Lower leg skin (tissue), 3 donors: ENCODE results near the gene PLEKHH2.

ENCODE experiments used
- CTCF ChIP-seq, 3 donors: fragments of 450-650 bp; IDR thresholded peaks; one replicate each; pipeline ENCODE4 v1.5.1; 2016; ENCODE audit warnings: antibody characterized with exemption in 3 of 3, mild to moderate bottlenecking in 3 of 3, moderate library complexity in 2 of 3
- POLR2A ChIP-seq, 2 donors: fragments of 450-650 bp; IDR thresholded peaks; one replicate each; pipeline ENCODE4 v1.6.1; 2016 to 2017; ENCODE audit warnings: antibody characterized with exemption in 2 of 2, mild to moderate bottlenecking in 1 of 2, moderate library complexity in 1 of 2

DNA sequence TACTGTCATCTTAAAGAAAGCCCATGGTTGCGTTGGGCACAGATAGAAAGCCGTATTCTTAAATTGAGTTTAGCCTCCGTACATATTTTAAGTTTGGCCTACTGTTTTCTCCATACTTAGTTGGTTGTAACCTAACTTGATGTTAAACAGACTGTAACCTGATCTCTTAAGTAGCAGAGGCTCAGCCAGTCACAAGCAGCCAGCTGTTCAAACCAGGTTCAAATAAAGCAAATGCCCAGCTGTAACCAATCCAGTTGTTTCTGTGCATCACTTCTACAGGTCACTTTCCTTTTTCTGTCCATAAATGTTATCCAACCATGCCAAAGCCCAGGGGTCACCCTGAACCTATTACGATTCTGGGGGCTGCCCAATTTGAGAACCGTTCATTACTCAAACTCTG is 31.2 kb upstream of the PLEKHH2 start:
- TF ChIP-seq CTCF (IDR thresholded peaks at IDR 0.05) (no peak), POLR2A (IDR thresholded peaks at IDR 0.05) (no peak)
